ENCODE data around the gene FASLG.
"Not testable (repeated sequence)": the region's sequence is repeated elsewhere in the genome, so short reads cannot be mapped to it uniquely, and the experiment has no call there.

Gene FASLG, protein sequence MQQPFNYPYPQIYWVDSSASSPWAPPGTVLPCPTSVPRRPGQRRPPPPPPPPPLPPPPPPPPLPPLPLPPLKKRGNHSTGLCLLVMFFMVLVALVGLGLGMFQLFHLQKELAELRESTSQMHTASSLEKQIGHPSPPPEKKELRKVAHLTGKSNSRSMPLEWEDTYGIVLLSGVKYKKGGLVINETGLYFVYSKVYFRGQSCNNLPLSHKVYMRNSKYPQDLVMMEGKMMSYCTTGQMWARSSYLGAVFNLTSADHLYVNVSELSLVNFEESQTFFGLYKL

DNA sequence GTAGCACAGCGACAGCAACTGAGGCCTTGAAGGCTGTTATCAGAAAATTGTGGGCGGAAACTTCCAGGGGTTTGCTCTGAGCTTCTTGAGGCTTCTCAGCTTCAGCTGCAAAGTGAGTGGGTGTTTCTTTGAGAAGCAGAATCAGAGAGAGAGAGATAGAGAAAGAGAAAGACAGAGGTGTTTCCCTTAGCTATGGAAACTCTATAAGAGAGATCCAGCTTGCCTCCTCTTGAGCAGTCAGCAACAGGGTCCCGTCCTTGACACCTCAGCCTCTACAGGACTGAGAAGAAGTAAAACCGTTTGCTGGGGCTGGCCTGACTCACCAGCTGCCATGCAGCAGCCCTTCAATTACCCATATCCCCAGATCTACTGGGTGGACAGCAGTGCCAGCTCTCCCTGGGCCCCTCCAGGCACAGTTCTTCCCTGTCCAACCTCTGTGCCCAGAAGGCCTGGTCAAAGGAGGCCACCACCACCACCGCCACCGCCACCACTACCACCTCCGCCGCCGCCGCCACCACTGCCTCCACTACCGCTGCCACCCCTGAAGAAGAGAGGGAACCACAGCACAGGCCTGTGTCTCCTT, at the start of gene FASLG:
Gene FASLG (plus strand): TSS at position 233 of the 583 bp plus-strand sequence. CDS start 99 bp downstream, at position 332.
- DNase-seq, result peak; percentile 32

- no peak for DNase-seq
Observed at GRCh38 chr1:172609528-172609927, 49.4 kb upstream of the FASLG start.

DNA sequence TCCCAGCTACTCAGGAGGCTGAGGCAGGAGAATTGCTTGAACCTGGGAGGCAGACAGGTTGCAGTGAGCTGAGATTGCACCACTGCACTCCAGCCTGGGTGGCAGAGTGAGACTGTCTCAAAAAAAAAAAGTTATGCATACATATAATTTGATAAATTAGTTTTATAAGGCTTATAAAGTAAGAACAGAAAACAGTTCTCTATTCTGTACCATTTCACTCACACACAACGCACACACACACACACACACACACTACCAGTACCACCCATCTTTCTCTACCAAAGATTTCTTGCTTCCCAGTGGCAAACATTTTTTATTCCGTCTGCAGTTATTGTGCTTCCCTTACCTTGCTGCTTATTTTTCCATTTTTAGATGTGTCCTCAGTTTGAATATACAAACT, 46.4 kb upstream of the FASLG start:
- no peak for DNase-seq

DNA sequence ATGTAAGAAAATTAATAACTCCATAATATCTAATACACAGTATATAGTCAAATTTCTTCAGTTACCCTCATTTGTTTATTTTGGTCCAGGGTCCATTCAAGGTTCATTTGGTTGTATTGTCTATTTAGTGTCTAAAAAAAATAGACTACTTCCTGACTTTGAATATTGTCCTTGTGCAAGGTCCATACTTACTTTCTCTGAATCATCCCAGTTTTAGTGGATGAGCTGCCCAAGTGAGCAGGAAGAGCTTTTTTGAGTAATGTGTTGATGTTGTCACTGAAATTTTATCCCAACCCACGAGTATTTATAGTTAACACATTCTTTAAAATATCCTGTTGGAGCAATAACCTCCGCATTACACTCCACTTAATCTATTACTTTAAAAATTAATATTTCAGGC, 45.6 kb upstream of the FASLG start:
- DNase-seq, result no peak

- DNase-seq, result no peak
Observed at GRCh38 chr1:172616195-172616594, 42.7 kb upstream of the FASLG start.

DNA sequence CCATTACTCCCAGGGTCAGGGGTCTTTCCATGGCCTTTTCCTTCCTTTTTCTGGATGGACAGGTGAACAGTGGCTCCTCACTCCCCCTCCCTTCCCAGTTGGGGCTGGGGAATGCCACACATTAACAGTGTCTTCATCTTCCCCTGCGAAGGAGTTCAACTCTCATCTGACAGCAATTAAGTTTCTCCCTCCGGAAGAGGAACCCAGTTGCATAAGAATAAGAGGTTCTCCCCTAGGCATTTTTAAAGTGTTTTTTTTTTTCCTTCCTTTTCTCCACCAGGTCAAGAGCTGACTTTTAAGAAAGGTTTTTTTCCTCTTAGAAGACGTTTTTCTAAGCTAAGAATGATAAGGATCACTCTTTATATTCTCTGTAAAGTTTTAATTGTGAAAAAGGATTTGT, 42.3 kb upstream of the FASLG start:
- no peak for DNase-seq

DNA sequence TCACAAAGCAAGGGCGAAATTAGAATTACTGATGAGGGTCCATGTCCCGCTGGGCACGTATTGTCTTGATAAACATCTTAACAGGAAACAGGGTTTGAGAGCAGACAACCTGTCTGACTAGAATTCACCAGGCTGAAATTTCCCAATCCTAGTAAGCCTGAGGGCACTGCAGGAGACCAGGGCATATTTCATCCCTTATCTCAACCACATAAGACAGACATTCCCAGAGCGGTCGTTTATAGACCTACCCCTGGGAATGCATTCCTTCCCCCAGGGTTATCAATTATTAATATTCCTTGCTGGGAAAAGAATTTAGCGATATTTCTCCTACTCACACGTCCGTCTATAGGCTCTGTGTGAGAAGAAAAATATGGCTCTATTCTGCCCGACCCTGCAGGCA, 38.3 kb upstream of the FASLG start:
- not testable (repeated sequence) for DNase-seq

GRCh38 chr1:172622541-172622940, 36.4 kb upstream of the FASLG start:
- DNase-seq, result no peak

DNA sequence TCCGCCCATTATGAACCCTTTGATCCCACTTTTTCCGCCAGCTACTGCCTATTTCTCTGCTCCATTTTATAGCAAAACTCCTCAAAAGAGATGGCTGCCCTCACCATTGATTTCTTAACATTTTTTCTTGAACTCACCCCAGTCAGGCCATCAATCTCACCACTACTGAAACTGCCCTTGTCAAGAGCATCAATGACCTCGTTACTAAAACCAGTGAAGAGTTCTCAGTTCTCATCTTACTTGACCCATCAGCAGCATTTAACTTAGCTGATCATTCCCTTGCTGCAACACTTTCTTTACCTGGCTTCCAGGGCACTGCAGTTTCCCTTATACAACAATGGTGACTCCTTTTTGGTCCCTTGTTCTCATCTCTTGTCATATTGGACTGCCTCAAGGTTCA, 35.2 kb upstream of the FASLG start:
- DNase-seq, result no peak

DNA sequence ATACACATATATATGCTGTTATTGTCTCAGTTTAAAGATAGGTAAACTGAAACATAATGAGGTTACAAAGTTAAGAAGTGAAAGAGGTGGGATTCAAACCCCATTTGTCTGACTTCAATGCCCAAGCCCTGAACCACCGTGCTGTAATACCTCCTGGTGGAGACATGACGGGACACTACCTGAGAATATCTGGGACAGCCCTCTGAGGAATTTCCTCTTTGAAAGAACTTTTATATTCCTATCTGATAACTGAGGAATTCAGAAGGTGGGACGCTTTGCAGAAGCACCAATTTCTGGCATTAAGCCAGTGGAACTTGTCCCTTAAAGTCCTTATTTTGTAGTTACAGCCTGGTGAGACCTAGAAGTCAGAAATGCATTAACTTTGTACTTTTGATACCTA, 32.1 kb upstream of the FASLG start:
- no peak for DNase-seq

- no peak for DNase-seq
Observed at GRCh38 chr1:172627702-172628101, 31.2 kb upstream of the FASLG start.

GRCh38 chr1:172628401-172628800, 30.5 kb upstream of the FASLG start:
- no peak for DNase-seq

DNA sequence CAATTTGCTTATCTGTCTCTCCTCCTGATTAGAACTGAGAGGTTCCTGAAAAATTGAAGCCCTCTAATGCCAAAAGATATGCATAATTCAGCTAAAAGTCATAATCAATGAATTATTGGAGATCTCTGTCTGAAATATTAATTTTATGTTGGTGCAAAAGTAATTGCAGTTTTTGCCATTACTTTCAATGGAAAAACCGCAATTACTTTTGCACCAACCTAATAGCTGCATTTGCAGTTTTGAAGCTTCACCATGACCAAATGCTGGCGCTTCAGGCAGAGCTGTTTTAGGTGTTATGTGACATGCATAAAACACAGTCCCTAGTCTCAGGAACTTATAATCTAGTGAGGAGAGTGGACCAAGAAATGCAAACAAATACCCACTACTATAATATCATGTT, 29.7 kb upstream of the FASLG start:
- no peak for DNase-seq

- no peak for DNase-seq
Observed at GRCh38 chr1:172629638-172630037, 29.3 kb upstream of the FASLG start.

DNA sequence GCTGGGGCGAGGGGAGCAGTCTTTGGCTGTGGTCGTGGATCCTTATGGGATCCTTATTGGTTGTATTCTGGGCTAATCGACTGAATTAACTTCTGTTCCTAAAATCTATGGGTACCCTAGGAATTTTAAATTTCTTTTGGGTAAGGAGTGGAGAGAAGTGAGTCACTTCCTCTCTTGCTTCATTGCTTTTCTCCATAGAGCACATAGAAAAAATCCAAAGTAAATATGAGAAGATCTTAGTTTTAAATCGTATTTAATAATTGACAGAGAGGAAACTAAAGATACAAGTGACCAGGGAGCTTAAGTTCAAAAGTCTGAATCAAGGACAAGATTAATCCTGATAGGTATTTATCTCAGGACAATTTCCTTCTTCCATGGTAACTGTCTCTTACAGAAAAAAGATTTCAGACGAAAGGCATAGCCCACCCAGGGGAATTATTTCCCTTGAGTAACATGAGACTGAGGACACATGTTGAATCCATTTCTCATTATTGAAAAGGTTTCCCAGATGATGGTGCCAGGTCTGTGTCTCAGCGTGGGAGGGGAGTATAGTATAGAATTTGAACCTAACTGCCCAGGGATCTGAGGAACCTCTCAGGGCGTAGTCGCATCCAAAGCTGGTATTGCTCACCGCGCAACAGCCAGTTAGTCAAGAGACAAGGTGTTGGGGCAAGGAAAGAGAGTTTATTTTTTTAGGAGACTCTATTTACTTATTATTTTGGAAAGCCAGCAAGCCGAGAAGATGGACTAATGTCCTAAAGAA, 28.7 kb upstream of the FASLG start:
- DNase-seq, result no peak

DNA sequence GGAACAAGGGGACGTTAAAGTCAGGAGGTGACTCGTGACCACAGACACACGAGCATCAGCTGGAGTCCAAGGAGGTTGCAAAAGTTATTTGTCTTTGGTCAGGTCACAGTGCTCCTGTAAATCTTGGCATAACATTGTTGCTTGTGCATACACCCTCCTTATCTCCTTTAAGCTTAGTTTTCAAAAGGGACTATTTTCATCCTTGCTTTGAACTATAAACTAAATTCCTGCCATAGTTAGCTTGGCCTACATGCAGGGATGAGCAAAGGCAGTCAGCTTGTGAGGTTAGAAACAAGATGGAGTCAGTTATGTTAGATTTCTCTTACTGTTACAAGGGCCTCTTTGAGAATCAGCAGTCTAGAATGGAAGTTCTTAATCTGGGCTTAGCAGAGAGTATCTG, 28.0 kb upstream of the FASLG start:
- DNase-seq, result no peak

DNA sequence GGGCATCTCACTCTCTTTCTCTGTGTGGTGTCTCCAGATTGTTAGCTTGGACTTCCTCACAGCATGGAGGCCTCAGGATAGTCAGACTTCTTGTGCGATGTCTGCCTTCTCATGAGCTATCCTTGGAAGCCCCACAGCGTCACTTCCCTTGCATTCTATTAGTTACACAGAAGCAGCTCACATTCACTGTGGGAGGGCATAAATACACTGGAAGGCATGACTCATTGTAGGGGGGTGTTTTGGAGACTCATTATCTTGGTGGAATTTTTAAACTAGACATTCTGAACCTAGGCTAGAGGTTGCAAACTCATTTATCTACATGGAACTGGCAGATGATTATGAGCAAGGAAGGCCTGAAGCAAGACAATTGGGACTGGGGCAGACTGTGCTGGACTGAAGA, 21.4 kb upstream of the FASLG start:
- DNase-seq, result no peak

DNA sequence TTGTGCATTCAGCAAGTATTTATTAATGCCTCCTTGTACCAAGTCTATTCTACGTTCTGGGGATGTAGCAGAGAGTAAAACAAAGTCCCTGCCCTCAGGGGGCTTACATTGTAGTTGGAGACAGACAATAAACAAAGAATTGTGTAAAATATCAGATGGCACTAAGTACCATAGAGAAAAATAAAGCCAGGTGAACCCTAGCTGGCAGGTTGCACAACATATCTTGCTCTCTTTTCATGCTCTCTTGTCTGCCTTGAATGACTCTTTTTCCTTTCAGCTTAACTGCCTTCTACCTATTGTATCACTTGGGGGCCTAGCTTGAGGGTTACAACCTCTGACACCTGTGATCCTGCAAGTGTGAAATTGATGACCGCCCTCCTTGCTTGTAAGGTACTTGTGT, 20.7 kb upstream of the FASLG start:
- DNase-seq, result no peak

DNA sequence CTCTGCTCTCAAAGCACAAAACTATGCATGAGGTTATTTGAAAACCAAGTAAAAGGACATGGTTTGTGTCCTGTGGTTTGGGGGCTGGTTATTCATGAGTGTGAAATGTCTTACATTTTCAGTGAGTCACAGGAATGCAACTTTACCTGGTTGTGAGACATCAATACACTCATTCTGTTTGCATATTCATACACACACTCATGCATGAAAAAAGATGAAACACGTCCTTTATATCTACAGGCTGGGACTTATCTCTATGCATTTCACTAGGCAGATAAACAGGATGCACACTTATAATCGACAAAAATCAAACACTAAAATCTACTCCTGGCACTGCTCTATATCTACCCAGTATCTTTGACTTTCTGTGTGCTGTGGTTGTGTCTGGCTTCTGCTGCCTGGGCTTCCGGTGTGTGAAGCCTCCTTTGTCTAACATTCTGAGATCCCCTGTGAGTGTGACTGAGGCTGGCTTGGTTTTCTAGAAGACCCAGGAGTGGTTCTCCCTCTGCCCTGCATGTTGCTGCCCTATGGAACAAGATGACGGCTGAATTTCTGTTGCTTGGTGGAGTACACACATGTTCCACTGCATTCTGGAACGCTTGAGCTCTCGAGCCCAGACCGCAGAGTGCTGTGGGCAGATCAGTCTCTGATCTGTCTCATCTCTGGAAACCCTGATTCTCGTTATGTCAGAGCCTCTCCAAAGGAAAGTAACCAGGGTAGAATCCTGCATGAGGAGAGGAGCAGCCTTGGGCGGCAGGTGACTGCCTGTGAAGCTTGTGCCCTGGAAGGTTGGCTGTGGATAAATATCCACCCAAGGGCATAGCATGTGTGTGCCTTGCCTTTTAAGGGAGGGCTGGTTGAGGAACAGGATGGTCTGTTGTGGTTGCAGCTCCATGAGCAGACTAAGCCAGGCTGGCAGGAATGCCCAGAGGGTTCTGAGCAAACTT, 19.7 kb upstream of the FASLG start:
- DNase-seq, result peak; percentile 70

GRCh38 chr1:172640111-172640510, 18.8 kb upstream of the FASLG start:
- DNase-seq, result no peak

DNA sequence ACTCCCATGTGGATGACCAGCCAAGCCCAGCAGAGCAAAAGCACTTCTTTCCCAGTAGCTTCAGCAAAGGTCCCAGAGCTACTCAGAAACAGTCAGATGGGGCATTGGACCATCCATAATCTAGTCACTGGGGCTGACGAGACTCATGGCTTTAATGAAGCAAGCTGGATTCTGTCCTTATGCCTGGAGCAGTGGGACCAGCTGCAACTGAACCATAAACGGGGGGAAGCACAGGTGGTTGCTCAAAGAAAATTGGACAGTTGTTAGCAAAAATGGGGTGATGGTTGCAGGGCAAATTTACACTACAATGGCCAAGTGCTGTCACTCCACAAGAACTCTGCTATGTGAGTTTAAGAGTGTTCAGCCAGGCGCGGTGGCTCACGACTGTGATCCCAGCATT, 17.4 kb upstream of the FASLG start:
- no peak for DNase-seq

DNA sequence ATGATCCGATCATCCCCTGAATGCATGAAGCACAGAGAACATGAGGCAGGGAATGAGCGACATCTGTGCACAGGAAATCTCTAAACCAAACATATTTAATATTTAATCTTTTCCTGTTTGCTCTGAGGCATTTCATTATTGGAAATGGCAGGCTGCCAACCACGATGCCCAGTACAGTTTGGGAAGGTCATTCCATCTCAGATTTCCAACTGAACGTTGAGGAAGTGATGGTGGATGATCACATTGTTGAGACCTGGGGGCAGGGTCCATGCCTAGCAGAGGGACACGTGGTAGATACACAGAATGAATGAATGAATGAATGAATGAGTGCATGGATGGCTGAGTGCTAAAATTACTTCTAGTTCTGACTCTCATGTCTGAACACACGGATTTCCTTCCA, 15.9 kb upstream of the FASLG start:
- no peak for DNase-seq

DNA sequence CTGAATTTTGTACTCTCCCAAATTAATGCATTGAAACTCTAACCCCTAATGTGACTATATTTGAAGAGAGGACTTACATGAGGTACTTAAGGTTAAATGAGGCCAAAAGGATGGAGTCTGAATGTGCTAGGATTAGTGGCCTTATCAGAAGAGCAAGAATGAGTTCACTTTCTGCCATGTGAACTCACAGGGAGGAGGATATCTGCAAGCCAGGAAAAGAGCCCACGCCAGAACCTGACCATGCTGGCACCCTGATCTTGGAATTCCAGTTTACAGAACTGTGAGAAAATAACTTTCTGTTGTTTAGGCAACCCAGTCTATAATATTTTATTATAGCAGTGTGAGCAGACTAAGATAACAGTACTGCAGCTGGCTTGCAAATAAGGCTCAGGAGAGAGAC, 12.2 kb upstream of the FASLG start:
- no peak for DNase-seq

Data from activated CD4-positive, alpha-beta T cell treated with anti-CD3 and anti-CD28 coated beads, Interleukin-2, amount 50 U/mL, for 1 hour (primary cell).